ENCODE data around the gene CDK17. TPM values are rescaled to one million over a fixed set of nuclear protein-coding genes. Genes with fewer than 3 reads are reported as not detected.

The CDK17 gene
- total and polyA plus RNA-seq, 2 of the 8 experiments (the other 6 are each of a cell fraction or from before 2014, with no cell fraction given) = 5.8 to 20.0 TPM

DNA sequence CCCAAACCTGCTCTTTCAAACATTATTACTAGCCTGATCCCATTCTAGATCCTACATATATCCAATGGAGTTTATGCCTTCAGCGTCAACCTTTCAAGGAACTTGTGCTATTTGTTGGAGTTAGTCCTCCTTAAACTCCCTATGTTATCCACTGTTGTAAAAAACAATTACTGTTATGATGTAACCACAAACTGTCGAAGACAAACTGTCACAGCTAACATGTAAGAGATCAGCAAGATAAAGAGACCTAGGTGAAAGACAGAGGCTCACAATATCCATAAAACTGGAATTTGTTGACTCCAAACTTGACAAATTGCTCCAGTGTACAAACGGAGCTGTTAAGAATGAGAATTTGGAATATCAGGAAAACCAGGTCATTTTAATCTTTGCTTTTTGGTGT is 70.7 kb downstream of the CDK17 start:
- no peak overlapping the region for H3K4me3 ChIP-seq (ENCODE audit: extremely low read depth in 1 of 4, insufficient read depth in 2 of 4, low read depth in 3 of 4, low read length in 4 of 4)
- H4K20me1 ChIP-seq (replicated peaks in 1 of 2; ENCODE audit: control insufficient read depth in 1 of 2, insufficient read depth in 2 of 2, low read length in 2 of 2) = no peaks in the 10 kb centered on the region
- H3K27me3 ChIP-seq (replicated peaks in 1 of 4; ENCODE audit: control insufficient read depth in 3 of 4, extremely low read depth in 1 of 4, insufficient read depth in 3 of 4, low read length in 3 of 4) = no peaks in the 10 kb centered on the region
- TF ChIP-seq JUN (IDR thresholded peaks at IDR 0.05; ENCODE audit: low read depth, low read length) = no peak
- FAIRE-seq = no peak
- H3K18ac ChIP-seq (ENCODE audit: extremely low read depth, low read length) = no peak overlapping the region
- no peak overlapping the region for H2AK5ac ChIP-seq (ENCODE audit: low read depth, low read length)
- no peak overlapping the region for H3K14ac ChIP-seq (ENCODE audit: insufficient read length)
- H2BK5ac ChIP-seq (ENCODE audit: low read depth, low read length) = no peak overlapping the region
- H2BK120ac ChIP-seq (replicated peaks; ENCODE audit: low read depth, low read length) = no peak overlapping the region
- H4K91ac ChIP-seq (replicated peaks; ENCODE audit: insufficient read length, low read length) = no peak overlapping the region
- H3K79me2 ChIP-seq (ENCODE audit: control insufficient read depth in 1 of 2, insufficient read depth in 2 of 2, low read length in 2 of 2) = no peaks in the 10 kb centered on the region
- no peak overlapping the region for H3K4ac ChIP-seq (replicated peaks; ENCODE audit: insufficient read length, low read depth, low read length)
- H4K5ac ChIP-seq (ENCODE audit: insufficient read length, low read depth, low read length) = no peak overlapping the region
- no peak for DNase-seq (ENCODE audit: low read depth in 1 of 2, low spot score in 2 of 2)
- no peak overlapping the region for H2AFZ ChIP-seq (ENCODE audit: low read length)
- no peak overlapping the region for H3K23ac ChIP-seq (ENCODE audit: insufficient read length)
- CTCF ChIA-PET (ENCODE audit: partially characterized antibody) = no interaction called here
- H3K79me1 ChIP-seq (ENCODE audit: low read depth, low read length) = no peaks in the 10 kb centered on the region
- H2BK20ac ChIP-seq (ENCODE audit: low read length) = no peak overlapping the region
- H3K23me2 ChIP-seq (ENCODE audit: low read depth, low read length) = no peaks in the 10 kb centered on the region
- 91% methylated on average over 3 of the region's 3 CpGs; no CpG with 5 or more reads in 1 of the 2 experiments for WGBS, 2 experiments (ENCODE audit: extremely low coverage in 1 of 2, insufficient coverage in 1 of 2, insufficient read length in 1 of 2, insufficient replicate concordance in 2 of 2, low coverage in 1 of 2, low lambda C conversion rate in 2 of 2, missing lambda C conversion rate in 1 of 2)
- no peak overlapping the region for H3K9ac ChIP-seq (replicated peaks in 1 of 4; ENCODE audit: extremely low read depth in 1 of 4, low read depth in 3 of 4, low read length in 3 of 4)
- no peaks in the 10 kb centered on the region for H3K9me3 ChIP-seq (ENCODE audit: insufficient read depth in 2 of 2, low read depth in 1 of 2, low read length in 1 of 2)
- no peak overlapping the region for H2BK12ac ChIP-seq (ENCODE audit: low read depth, low read length)
- POLR2A ChIA-PET (ENCODE audit: partially characterized antibody) = no interaction called here
- no peak overlapping the region for H4K8ac ChIP-seq (ENCODE audit: extremely low read depth, insufficient read depth, low read length)
- H3K4me1 ChIP-seq (replicated peaks in 1 of 4; ENCODE audit: control insufficient read depth in 3 of 4, insufficient read depth in 4 of 4, low read length in 3 of 4) = peaks cover 0 to 5% (median 0%) of the 10 kb centered on the region in 4 experiments; a peak in 1 of 7 replicates
- no peak overlapping the region for H3K56ac ChIP-seq (replicated peaks; ENCODE audit: insufficient read length, low read depth, low read length)
- H3K4me2 ChIP-seq (ENCODE audit: insufficient read depth in 1 of 2, low read depth in 2 of 2, low read length in 2 of 2) = no peak overlapping the region
- H3K27ac ChIP-seq (ENCODE audit: low read depth, low read length) = no peak overlapping the region
- H2BK15ac ChIP-seq (ENCODE audit: low read length) = no peak overlapping the region
- H3K36me3 ChIP-seq (ENCODE audit: control insufficient read depth in 2 of 4, insufficient read depth in 4 of 4, low read length in 3 of 4) = no peaks in the 10 kb centered on the region; a peak in 1 of 8 replicates
